ENCODE measurements around the gene MYO18A. TPM values are rescaled to one million over a fixed set of nuclear protein-coding genes. Genes with fewer than 3 reads are reported as not detected.

The MYO18A gene
- total RNA-seq, 5 donors from 2014 or later (not counting 1 experiment from before 2014, with no cell fraction given) = 119 to 151 (median 145) TPM

DNA sequence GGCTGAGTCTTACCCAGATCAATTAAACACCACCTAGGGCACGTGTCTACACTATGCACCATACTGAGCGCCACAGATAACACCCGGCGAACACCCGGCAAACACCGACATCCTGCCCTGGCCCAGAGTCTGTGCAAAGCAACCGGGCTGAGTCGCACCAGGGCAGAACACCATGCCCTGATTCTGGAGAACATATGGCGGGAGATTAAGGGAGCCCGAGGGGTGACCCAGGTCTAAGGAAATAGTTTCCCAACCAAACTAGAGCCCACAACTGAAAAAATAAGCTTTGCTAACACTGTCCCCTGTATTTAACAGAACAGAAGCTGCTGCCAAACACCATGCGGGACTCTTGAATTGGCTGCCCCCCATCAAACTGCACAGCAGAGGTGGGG, 22.1 kb downstream of the MYO18A start:
- Mint-ChIP-seq H3K36me3 (no peaks in the 10 kb centered on the region), H3K27me3 (no peaks in the 10 kb centered on the region), H3K4me3 (no peak overlapping the region), H3K27ac (no peak overlapping the region), H3K4me1 (peaks cover 23 to 42% (median 41%) of the 10 kb centered on the region in 3 donors), H3K9me3 (no peaks in the 10 kb centered on the region)
- Histone ChIP-seq H3K27me3 (replicated peaks in 1 of 2; ENCODE audit: control insufficient read depth in 2 of 2, extremely low read depth in 1 of 2, insufficient read depth in 2 of 2, low read length in 1 of 2) (no peaks in the 10 kb centered on the region), H3K27ac (ENCODE audit: low read length) (no peak overlapping the region), H3K4me3 (ENCODE audit: control insufficient read depth in 1 of 2, extremely low read depth in 1 of 2, low read length in 1 of 2) (no peak overlapping the region), H3K9me3 (no peaks in the 10 kb centered on the region), H3K36me3 (ENCODE audit: control insufficient read depth in 2 of 2, extremely low read depth in 1 of 2, insufficient read depth in 1 of 2, low read length in 1 of 2) (no peaks in the 10 kb centered on the region), H3K4me1 (ENCODE audit: control insufficient read depth in 1 of 2, extremely low read depth in 1 of 2, insufficient read depth in 2 of 2, low read length in 2 of 2) (peaks cover 0 to 33% of the 10 kb centered on the region in 2 experiments)
- ATAC-seq (replicated peaks in 1 of 4) (no peak), DNase-seq (no peak)
- ChIA-PET CTCF (no interaction called here), POLR2A (no interaction called here)
- WGBS (ENCODE audit: insufficient coverage) = 82% methylated on average over 9 of the region's 11 CpGs

DNA sequence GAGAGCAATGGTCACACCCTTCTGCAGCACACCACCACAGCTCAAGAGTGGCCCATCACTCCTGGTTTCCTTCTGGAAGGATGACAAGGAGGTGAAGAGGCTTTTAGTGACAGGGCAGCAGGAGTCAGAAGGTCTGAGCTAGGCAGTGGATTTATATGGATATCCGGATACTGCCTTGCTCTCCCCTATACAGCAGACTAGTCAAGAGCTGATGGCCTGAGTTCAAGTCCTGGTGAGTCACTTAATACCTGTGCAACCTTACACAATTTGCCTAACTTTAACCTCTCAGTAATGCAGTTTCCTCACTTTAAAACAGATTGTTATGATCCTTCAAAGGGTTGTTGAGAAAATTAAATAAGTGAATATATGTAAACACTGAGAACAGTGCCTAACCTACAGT, 22.9 kb downstream of the MYO18A start:
- Mint-ChIP-seq H3K27ac (peak overlapping the region in 1 of 2 donors; percentile 66), H3K4me3 (no peak overlapping the region), H3K36me3 (no peaks in the 10 kb centered on the region), H3K9me3 (no peaks in the 10 kb centered on the region), H3K4me1 (peaks cover 23 to 42% (median 34%) of the 10 kb centered on the region in 3 donors), H3K27me3 (no peaks in the 10 kb centered on the region)
- ChIA-PET CTCF (no interaction called here), POLR2A (no interaction called here)
- no CpG with 5 or more reads among the region's 1 CpG for WGBS (ENCODE audit: insufficient coverage)
- Histone ChIP-seq H3K9me3 (no peaks in the 10 kb centered on the region), H3K36me3 (ENCODE audit: control insufficient read depth in 2 of 2, extremely low read depth in 1 of 2, insufficient read depth in 1 of 2, low read length in 1 of 2) (no peaks in the 10 kb centered on the region), H3K4me1 (ENCODE audit: control insufficient read depth in 1 of 2, extremely low read depth in 1 of 2, insufficient read depth in 2 of 2, low read length in 2 of 2) (peaks cover 0 to 33% of the 10 kb centered on the region in 2 experiments), H3K27me3 (replicated peaks in 1 of 2; ENCODE audit: control insufficient read depth in 2 of 2, extremely low read depth in 1 of 2, insufficient read depth in 2 of 2, low read length in 1 of 2) (no peaks in the 10 kb centered on the region), H3K4me3 (ENCODE audit: control insufficient read depth in 1 of 2, extremely low read depth in 1 of 2, low read length in 1 of 2) (no peak overlapping the region), H3K27ac (ENCODE audit: low read length) (no peak overlapping the region)
- no peak for DNase-seq
- ATAC-seq (replicated peaks in 1 of 4) = no peak

DNA sequence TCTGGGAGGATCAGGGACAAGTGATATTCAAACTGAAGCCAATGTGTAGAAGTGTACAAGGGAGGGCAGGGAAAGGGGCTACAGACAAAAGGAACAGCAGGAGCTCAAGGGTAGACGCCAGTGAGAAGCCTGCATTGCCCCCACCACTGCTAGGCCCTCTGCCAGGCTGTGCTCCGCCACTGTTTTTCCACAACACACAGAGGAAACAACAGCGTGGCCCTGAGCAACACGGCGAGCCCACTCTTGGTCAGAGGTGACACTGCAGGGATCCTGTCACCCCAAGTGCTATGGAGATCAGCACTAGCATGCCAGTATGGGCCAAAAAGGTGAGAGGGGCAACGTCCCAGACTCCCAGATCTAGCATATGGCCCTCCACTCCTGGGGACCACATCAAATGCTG, 23.4 kb downstream of the MYO18A start:
- WGBS (ENCODE audit: insufficient coverage) = 90% methylated on average over 6 of the region's 6 CpGs
- Histone ChIP-seq H3K27me3 (replicated peaks in 1 of 2; ENCODE audit: control insufficient read depth in 2 of 2, extremely low read depth in 1 of 2, insufficient read depth in 2 of 2, low read length in 1 of 2) (no peaks in the 10 kb centered on the region), H3K4me1 (ENCODE audit: control insufficient read depth in 1 of 2, extremely low read depth in 1 of 2, insufficient read depth in 2 of 2, low read length in 2 of 2) (peaks cover 0 to 33% of the 10 kb centered on the region in 2 experiments), H3K27ac (ENCODE audit: low read length) (no peak overlapping the region), H3K36me3 (ENCODE audit: control insufficient read depth in 2 of 2, extremely low read depth in 1 of 2, insufficient read depth in 1 of 2, low read length in 1 of 2) (no peaks in the 10 kb centered on the region), H3K4me3 (ENCODE audit: control insufficient read depth in 1 of 2, extremely low read depth in 1 of 2, low read length in 1 of 2) (no peak overlapping the region), H3K9me3 (no peaks in the 10 kb centered on the region)
- peaks cover 23 to 42% (median 29%) of the 10 kb centered on the region in 3 donors for H3K4me1 Mint-ChIP-seq
- H3K27ac Mint-ChIP-seq = peak overlapping the region in 1 of 2 donors; percentile 66
- ChIA-PET CTCF (no interaction called here), POLR2A (no interaction called here)
- no peaks in the 10 kb centered on the region for H3K36me3 Mint-ChIP-seq
- H3K9me3 Mint-ChIP-seq = no peaks in the 10 kb centered on the region
- DNase-seq = no peak
- no peaks in the 10 kb centered on the region for H3K27me3 Mint-ChIP-seq
- no peak overlapping the region for H3K4me3 Mint-ChIP-seq
- no peak for ATAC-seq (replicated peaks in 1 of 4)

GRCh38 chr17:29155966-29156338, 24.2 kb downstream of the MYO18A start:
- Histone ChIP-seq H3K27ac (ENCODE audit: low read length) (peak overlapping the region; percentile 69), H3K9me3 (no peaks in the 10 kb centered on the region), H3K4me1 (ENCODE audit: control insufficient read depth in 1 of 2, extremely low read depth in 1 of 2, insufficient read depth in 2 of 2, low read length in 2 of 2) (peaks cover 0 to 33% of the 10 kb centered on the region in 2 experiments), H3K27me3 (replicated peaks in 1 of 2; ENCODE audit: control insufficient read depth in 2 of 2, extremely low read depth in 1 of 2, insufficient read depth in 2 of 2, low read length in 1 of 2) (no peaks in the 10 kb centered on the region), H3K36me3 (ENCODE audit: control insufficient read depth in 2 of 2, extremely low read depth in 1 of 2, insufficient read depth in 1 of 2, low read length in 1 of 2) (no peaks in the 10 kb centered on the region), H3K4me3 (ENCODE audit: control insufficient read depth in 1 of 2, extremely low read depth in 1 of 2, low read length in 1 of 2) (no peak overlapping the region)
- Mint-ChIP-seq H3K27ac (peak overlapping the region in 1 of 2 donors; percentile 39), H3K4me1 (peaks cover 23 to 42% (median 28%) of the 10 kb centered on the region in 3 donors), H3K27me3 (no peaks in the 10 kb centered on the region), H3K36me3 (no peaks in the 10 kb centered on the region), H3K9me3 (no peaks in the 10 kb centered on the region), H3K4me3 (no peak overlapping the region)
- no peak for ATAC-seq (replicated peaks in 1 of 4)
- ChIA-PET POLR2A (no interaction called here), CTCF (interaction anchor here in 1 of 2 donors (0.6 to 1.2 kb wide), 2 partner anchors 22 to 24 kb away, joined by 3 to 7 read pairs; partner anchors contain the start of gene MYO18A)
- 50% methylated on average over 1 of the region's 3 CpGs for WGBS (ENCODE audit: insufficient coverage)
- no peak for DNase-seq

DNA sequence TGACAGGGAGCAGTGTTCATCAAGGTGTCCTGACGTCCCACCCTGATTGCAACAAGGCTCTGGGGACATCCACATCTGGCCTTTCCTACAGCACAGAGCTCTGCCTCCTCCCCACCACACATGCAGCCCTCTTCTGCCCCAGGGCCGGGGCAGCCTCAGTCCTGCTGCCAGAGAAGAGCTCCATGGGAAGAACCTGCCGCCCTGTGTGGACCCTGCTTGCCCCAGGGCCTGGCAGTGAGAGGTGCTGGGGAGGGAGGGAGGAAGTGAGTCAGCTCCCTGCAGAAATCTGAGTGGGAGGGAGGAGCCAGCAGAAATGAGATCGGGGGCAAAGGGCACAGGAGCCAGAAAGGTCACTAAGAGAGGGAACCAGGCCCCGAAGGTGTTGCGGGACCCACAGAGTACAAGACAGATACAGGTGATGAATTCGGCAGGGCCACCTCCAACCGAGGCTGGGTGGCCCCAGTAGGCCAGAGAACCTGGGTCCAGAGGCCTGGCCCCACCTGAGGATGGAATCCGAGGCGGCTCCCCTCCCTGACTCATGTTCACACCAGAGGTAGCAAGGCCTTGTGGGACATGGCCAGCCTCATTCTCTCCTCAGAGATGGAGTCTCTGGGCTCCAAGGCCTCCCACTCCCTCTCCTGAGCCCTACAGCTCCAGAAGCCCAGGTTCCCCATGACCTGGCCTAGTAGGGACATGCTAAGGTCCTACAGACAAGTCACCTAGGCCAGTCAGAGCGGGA, 24.8 kb downstream of the MYO18A start:
- no peaks in the 10 kb centered on the region for H3K27me3 ChIP-seq (replicated peaks in 1 of 2; ENCODE audit: control insufficient read depth in 2 of 2, extremely low read depth in 1 of 2, insufficient read depth in 2 of 2, low read length in 1 of 2)
- peak overlapping the region; percentile 17 to 54 (median 47) for H3K4me3 Mint-ChIP-seq
- peaks cover 23 to 45% (median 28%) of the 10 kb centered on the region in 3 donors for H3K4me1 Mint-ChIP-seq
- DNase-seq (peak in 10 of 35 experiments; percentile 9 to 51 (median 32)), ATAC-seq (replicated peaks in 1 of 4) (peak; percentile 70 to 94 (median 87))
- H3K4me1 ChIP-seq (ENCODE audit: control insufficient read depth in 1 of 2, extremely low read depth in 1 of 2, insufficient read depth in 2 of 2, low read length in 2 of 2) = peaks cover 0 to 33% of the 10 kb centered on the region in 2 experiments
- 45% methylated on average over 10 of the region's 11 CpGs for WGBS (ENCODE audit: insufficient coverage)
- H3K27ac Mint-ChIP-seq = peak overlapping the region; percentile 82 to 86
- CTCF ChIA-PET = interaction anchor here in 1 of 2 donors (0.6 to 1.2 kb wide), 3 partner anchors 22 to 67 kb away, joined by 3 to 11 read pairs (median 7); partner anchors contain the start of gene MYO18A
- POLR2A ChIA-PET = no interaction called here
- H3K4me3 ChIP-seq (ENCODE audit: control insufficient read depth in 1 of 2, extremely low read depth in 1 of 2, low read length in 1 of 2) = peak overlapping the region in 1 of 2 donors; percentile 10
- no peaks in the 10 kb centered on the region for H3K36me3 Mint-ChIP-seq
- no peaks in the 10 kb centered on the region for H3K9me3 ChIP-seq
- H3K36me3 ChIP-seq (ENCODE audit: control insufficient read depth in 2 of 2, extremely low read depth in 1 of 2, insufficient read depth in 1 of 2, low read length in 1 of 2) = no peaks in the 10 kb centered on the region
- H3K9me3 Mint-ChIP-seq = no peaks in the 10 kb centered on the region
- peak overlapping the region; percentile 69 for H3K27ac ChIP-seq (ENCODE audit: low read length)
- no peaks in the 10 kb centered on the region for H3K27me3 Mint-ChIP-seq

DNA sequence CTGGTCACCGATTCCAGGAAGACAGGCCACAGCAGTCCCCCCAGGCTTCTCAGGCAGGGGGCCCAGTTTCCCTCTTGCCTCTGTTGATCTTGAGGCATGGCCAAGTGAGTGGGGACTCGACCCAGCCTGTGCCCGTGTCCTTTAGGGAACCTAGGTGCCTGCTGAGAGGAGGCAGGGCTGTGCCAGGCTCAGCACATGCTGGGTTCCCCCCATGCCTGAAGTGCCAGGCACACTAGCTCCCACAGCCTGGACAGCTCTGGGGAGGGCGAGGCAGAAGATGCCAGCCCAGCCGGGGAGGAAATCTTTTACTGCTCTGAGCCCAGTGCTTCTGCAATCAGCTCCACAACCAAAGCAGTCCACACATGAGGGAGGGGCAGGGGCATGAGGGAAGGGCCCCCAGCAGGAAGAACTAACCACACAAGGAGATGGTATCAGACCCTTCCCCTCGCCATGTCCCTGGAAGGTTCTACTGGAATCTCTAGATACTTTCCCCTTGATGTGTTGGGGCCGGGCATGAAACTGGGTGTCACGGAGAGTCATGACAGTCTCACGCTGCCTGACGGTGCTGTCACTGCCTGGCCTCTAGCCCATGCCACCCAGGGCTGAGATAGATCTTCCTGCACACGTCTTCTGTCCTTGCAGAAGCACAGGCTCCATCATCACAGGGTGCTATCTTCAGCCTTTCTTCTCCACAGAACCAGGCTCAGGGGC, 25.5 kb downstream of the MYO18A start:
- peaks cover 27 to 47% (median 31%) of the 10 kb centered on the region in 3 donors for H3K4me1 Mint-ChIP-seq

More for the DNA sequence above, 25.5 kb downstream of the MYO18A start:
- Histone ChIP-seq H3K4me3 (ENCODE audit: control insufficient read depth in 1 of 2, extremely low read depth in 1 of 2, low read length in 1 of 2) (peak overlapping the region in 1 of 2 donors; percentile 10), H3K27ac (ENCODE audit: low read length) (peak overlapping the region; percentile 69), H3K9me3 (no peaks in the 10 kb centered on the region), H3K4me1 (ENCODE audit: control insufficient read depth in 1 of 2, extremely low read depth in 1 of 2, insufficient read depth in 2 of 2, low read length in 2 of 2) (peaks cover 0 to 31% of the 10 kb centered on the region in 2 experiments), H3K27me3 (replicated peaks in 1 of 2; ENCODE audit: control insufficient read depth in 2 of 2, extremely low read depth in 1 of 2, insufficient read depth in 2 of 2, low read length in 1 of 2) (no peaks in the 10 kb centered on the region), H3K36me3 (ENCODE audit: control insufficient read depth in 2 of 2, extremely low read depth in 1 of 2, insufficient read depth in 1 of 2, low read length in 1 of 2) (no peaks in the 10 kb centered on the region)
- no peaks in the 10 kb centered on the region for H3K36me3 Mint-ChIP-seq
- CTCF ChIA-PET = interaction anchor here in 1 of 2 donors (0.6 to 1.2 kb wide), 2 partner anchors 25 to 68 kb away, joined by 7 to 11 read pairs; partner anchors contain the start of gene MYO18A
- POLR2A ChIA-PET = interaction anchor here in 1 of 2 donors (0.6 kb wide), 1 partner anchor 30 kb away, joined by 8 read pairs; no protein-coding TSS in a partner anchor
- no peaks in the 10 kb centered on the region for H3K27me3 Mint-ChIP-seq
- ATAC-seq (replicated peaks in 1 of 4) (peak; percentile 54 to 62 (median 56)), DNase-seq (peak in 1 of 35 experiments; percentile 19)
- 61% methylated on average over 9 of the region's 11 CpGs for WGBS (ENCODE audit: insufficient coverage)
- peak overlapping the region; percentile 17 to 54 (median 47) for H3K4me3 Mint-ChIP-seq
- H3K27ac Mint-ChIP-seq = peak overlapping the region; percentile 82 to 86
- no peaks in the 10 kb centered on the region for H3K9me3 Mint-ChIP-seq
